Gastroesophageal sphincter (tissue), 3 donors: ENCODE measurements around the gene CR1.

Experiments
- EP300 ChIP-seq: sonication (generic); formaldehyde crosslinking; IDR thresholded peaks from one replicate; pipeline ENCODE4 v1.6.1; 2017; ENCODE audit warnings: antibody characterized with exemption, mild to moderate bottlenecking
- POLR2A ChIP-seq, 2 donors: fragments of 450-650 bp; IDR thresholded peaks; one replicate each; pipeline ENCODE4 v1.6.1; 2017; ENCODE audit warnings: antibody characterized with exemption in 2 of 2, mild to moderate bottlenecking in 2 of 2, moderate library complexity in 1 of 2
- POLR2AphosphoS5 ChIP-seq: sonication (generic); formaldehyde crosslinking; IDR thresholded peaks from one replicate; pipeline ENCODE4 v1.6.1; 2017; ENCODE audit warnings: antibody characterized with exemption
- TF ChIP-seq, protein P1 (sequence below), 4 experiments: fragments of 200-600 bp in 2 of 4; fragments of 450-650 bp in 2 of 4; sonication (generic) in 1 of 4; IDR thresholded peaks; one replicate each; pipeline ENCODE4 v1.5.1; 2017 to 2019; ENCODE audit warnings: antibody characterized with exemption in 4 of 4, mild to moderate bottlenecking in 2 of 4, moderate library complexity in 2 of 4

DNA sequence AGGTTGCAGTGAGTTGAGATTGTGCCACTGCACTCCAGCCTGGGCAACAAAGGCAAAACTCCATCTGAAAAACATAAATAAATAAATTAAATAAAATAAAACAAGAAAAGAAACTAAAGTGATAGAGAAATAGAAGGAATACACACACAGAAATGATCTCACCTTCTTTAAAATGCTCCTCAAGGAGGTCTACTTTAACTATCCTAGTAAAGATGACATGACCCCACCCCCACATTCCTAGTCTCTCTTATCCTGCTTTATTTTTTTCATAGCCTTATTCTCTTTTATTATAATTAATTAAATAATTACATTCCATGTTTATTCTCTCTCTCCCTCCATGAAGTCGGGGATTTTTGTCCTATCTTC lies 131.0 kb downstream of the CR1 start:
- TF ChIP-seq EP300 (no peak), POLR2A (IDR thresholded peaks at IDR 0.05) (no peak), POLR2AphosphoS5 (no peak)
- TF ChIP-seq, protein P1, sequence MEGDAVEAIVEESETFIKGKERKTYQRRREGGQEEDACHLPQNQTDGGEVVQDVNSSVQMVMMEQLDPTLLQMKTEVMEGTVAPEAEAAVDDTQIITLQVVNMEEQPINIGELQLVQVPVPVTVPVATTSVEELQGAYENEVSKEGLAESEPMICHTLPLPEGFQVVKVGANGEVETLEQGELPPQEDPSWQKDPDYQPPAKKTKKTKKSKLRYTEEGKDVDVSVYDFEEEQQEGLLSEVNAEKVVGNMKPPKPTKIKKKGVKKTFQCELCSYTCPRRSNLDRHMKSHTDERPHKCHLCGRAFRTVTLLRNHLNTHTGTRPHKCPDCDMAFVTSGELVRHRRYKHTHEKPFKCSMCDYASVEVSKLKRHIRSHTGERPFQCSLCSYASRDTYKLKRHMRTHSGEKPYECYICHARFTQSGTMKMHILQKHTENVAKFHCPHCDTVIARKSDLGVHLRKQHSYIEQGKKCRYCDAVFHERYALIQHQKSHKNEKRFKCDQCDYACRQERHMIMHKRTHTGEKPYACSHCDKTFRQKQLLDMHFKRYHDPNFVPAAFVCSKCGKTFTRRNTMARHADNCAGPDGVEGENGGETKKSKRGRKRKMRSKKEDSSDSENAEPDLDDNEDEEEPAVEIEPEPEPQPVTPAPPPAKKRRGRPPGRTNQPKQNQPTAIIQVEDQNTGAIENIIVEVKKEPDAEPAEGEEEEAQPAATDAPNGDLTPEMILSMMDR (IDR thresholded peaks at IDR 0.05) = no peak
